HG03060 (cell line): ENCODE measurements around the gene MRE11.
"Not testable (repeated sequence)": the region's sequence is repeated elsewhere in the genome, so short reads cannot be mapped to it uniquely, and the experiment has no call there.

Experiments used
- ATAC-seq: cut with Tn5 transposase; IDR thresholded peaks from one replicate; pipeline ENCODE4 v1.9.1; 2021; ENCODE audit warnings: low read depth, moderate number of reproducible peaks; ENCODE audit not compliant: unreplicated experiment

The MRE11 gene

DNA sequence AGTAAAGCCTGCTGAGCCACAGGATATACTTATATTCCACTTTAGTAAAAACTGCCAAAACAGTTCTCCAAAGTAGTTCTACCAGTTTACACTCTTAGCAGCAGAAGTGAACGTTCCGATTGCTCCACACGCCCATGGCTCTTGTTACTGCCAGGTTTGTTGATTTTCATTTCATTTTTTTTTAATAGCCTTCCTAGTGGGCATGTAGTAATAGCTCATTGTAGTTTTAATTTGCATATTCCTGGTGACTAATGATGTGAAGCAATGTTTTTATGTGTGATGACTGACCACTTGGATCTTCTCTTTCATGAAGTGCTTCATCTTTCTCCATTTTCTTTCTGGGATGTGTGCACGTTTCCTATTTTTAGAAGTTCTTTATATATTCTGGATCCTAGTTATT, 13.8 kb upstream of the MRE11 start:
- no peak for ATAC-seq

GRCh38 chr11:94506513-94506912, 12.9 kb upstream of the MRE11 start:
- not testable (repeated sequence) for ATAC-seq

GRCh38 chr11:94504689-94505293, 11.1 kb upstream of the MRE11 start:
- no peak for ATAC-seq

GRCh38 chr11:94501522-94501921, 7.9 kb upstream of the MRE11 start:
- ATAC-seq: no peak

- no peak for ATAC-seq
These were observed 6.5 kb upstream of the MRE11 start for GRCh38 chr11:94500181-94500580.

DNA sequence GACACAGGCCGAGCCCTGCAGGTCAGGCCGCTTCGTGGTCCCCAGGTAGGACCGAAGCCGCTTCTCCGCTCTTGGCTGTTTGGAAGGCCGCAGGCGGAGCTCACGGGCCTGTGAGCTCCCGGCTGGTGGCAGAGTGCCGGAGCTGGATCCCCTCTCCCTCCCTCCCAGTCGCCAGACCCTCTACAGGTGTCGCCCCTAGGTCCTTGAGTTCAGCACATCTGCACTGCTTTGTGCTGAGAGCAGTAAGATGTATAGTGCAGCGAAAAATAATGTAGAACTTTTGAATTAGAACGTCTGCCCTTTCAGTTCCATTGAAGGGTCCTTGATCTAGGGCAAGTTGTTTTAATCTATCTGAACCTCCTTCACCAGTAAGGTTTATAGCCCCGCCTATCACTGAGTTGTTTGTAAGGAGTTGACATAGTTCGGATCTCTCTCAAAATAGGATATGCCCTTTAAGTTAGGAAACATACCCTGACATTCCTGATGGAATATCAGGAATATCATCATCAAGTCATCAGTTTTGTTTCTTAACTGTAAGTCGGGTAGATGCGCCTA, 559 bp upstream of the MRE11 start:
- ATAC-seq: peak; percentile 18

GRCh38 chr11:94486068-94486467, 7.6 kb downstream of the MRE11 start:
- no peak for ATAC-seq

- no peak for ATAC-seq
These were observed 12.3 kb downstream of the MRE11 start for GRCh38 chr11:94481342-94481741.

DNA sequence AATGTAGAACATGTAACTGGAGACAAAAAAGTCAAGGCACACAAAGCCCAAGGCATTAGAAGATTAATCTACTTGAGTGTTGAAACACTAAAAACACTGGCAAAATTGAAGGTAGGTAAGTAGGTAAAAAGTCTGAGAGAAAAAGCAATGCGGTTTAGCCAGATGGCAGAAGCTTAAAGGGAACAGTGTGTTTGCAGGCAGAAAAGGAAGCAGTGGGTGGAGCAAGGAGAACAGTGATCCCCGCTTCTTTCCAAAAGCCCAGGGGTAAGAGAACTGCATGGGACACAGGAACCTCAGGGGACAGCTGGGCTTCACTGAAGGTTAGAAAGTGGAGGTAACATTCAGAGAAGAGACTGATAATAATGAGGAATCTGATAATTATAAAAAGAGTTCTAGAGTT, 16.0 kb downstream of the MRE11 start:
- no peak for ATAC-seq

GRCh38 chr11:94472916-94473799, 20.5 kb downstream of the MRE11 start:
- ATAC-seq: peak; percentile 76

GRCh38 chr11:94469416-94469815, 24.2 kb downstream of the MRE11 start:
- ATAC-seq: peak; percentile 83

- ATAC-seq: no peak
These were observed 34.1 kb downstream of the MRE11 start for GRCh38 chr11:94459576-94459975.

GRCh38 chr11:94457118-94458029, 36.3 kb downstream of the MRE11 start:
- no peak for ATAC-seq

DNA sequence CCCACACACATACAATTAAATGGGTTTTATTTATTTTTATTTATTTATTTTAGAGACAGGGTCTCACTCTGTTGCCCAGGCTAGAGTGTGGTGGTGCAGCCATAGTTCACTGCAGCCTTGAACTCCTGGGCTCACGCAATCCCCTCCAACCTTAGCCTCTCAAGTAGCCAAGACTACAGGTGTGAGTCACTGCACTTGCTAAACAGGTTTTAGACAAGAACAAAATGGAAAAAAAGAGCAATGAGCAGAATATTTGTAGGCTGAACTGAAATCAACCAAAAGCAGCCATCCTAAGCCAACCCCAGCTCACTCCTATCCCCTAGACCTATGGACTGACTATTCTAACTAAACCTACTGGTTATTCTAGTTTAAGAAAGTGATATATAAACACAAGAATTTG, 37.8 kb downstream of the MRE11 start:
- ATAC-seq: no peak

GRCh38 chr11:94454301-94454700, 39.3 kb downstream of the MRE11 start:
- ATAC-seq: no peak

GRCh38 chr11:94452988-94453387, 40.7 kb downstream of the MRE11 start:
- no peak for ATAC-seq

- no peak for ATAC-seq
These were observed 43.6 kb downstream of the MRE11 start for GRCh38 chr11:94450048-94450447.

DNA sequence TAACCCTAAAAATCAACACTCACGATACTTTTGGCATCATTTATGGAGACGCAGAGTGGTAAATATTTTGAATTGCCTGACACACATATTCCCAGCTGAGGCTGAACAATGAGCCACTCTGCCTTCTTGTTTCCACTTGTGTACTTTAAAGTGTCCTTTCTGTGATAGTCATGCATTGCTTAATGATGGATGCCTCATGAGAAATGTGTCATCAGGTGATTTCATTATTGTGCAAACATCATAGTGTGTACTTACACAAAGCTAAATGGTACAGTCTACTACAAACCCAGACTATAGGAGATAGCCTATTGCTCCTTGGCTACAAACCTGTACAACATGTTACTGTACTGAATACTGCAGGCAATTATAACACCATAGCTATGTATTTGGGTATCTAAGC, 44.2 kb downstream of the MRE11 start:
- ATAC-seq: no peak

GRCh38 chr11:94449029-94449428, 44.6 kb downstream of the MRE11 start:
- ATAC-seq: no peak

GRCh38 chr11:94447149-94447548, 46.5 kb downstream of the MRE11 start:
- ATAC-seq: no peak

- ATAC-seq: no peak
These were observed 48.0 kb downstream of the MRE11 start for GRCh38 chr11:94445641-94446040.
